ENCODE data around the gene NDUFB11. TPM values are rescaled to one million over a fixed set of nuclear protein-coding genes. Genes with fewer than 3 reads are reported as not detected.

Gene NDUFB11
- total and polyA plus RNA-seq, 2 donors (not counting 3 experiments of a cell fraction or from before 2014, with no cell fraction given): 65.2 to 88.0 TPM

- no peaks in the 10 kb centered on the region for H4K20me1 ChIP-seq (replicated peaks; ENCODE audit: control insufficient read depth, extremely low read depth, insufficient read depth, low read length)
- H3K36me3 ChIP-seq (ENCODE audit: control insufficient read depth in 2 of 2, extremely low read depth in 1 of 2, insufficient read depth in 2 of 2, low read length in 2 of 2): peaks cover 0 to 3% of the 10 kb centered on the region in 2 experiments
- CTCF ChIA-PET: no interaction called here
- H3K9me1 ChIP-seq (replicated peaks; ENCODE audit: control insufficient read depth, extremely low read depth, insufficient read depth, low read length): no peaks in the 10 kb centered on the region
- BruUV-seq (replicated peaks): TSS peak; percentile 35
- DNase-seq (ENCODE audit: low read depth, low spot score) (no peak), FAIRE-seq (peak; percentile 62)
- POLR2A ChIA-PET: no interaction called here
- no peak for TF ChIP-seq POLR2A (IDR thresholded peaks at IDR 0.05; ENCODE audit: low read depth, low read length)
- no peak for TF ChIP-seq MYC (IDR thresholded peaks at IDR 0.05; ENCODE audit: low read depth, low read length)
- no peak for TF ChIP-seq GATA2 (IDR thresholded peaks at IDR 0.05; ENCODE audit: insufficient read depth, insufficient read length, low read depth, low read length)
- no peak for TF ChIP-seq JUN (IDR thresholded peaks at IDR 0.05; ENCODE audit: borderline replicate concordance, insufficient read depth, insufficient read length, low read depth)
- TF ChIP-seq FOS (IDR thresholded peaks at IDR 0.05; ENCODE audit: borderline replicate concordance, insufficient read depth, low read length): no peak
- TF ChIP-seq POLR2AphosphoS5 (IDR thresholded peaks at IDR 0.05; ENCODE audit: insufficient read depth, low read depth, low read length): no peak
- no peak for TF ChIP-seq MAX (IDR thresholded peaks at IDR 0.05; ENCODE audit: insufficient read depth, insufficient read length)
- no peak for TF ChIP-seq EZH2 (IDR thresholded peaks at IDR 0.05; ENCODE audit: borderline replicate concordance, low read depth, low read length, severe bottlenecking)
- TF ChIP-seq CTCF (IDR thresholded peaks at IDR 0.05; ENCODE audit: extremely low read depth in 1 of 2, insufficient read depth in 1 of 2, low read depth in 1 of 2, low read length in 2 of 2): no peak
- peaks cover 71% of the 10 kb centered on the region for H3K79me2 ChIP-seq (ENCODE audit: control insufficient read depth, insufficient read depth, low read length)
- H3K27ac ChIP-seq (ENCODE audit: insufficient read depth, low read depth, low read length): peak overlapping the region; percentile 21
- dilution Hi-C loops (cut with MboI; ENCODE audit: extremely low pct_ligation_motif_present, low sequenced_read_pairs): no loop called here
- H2AFZ ChIP-seq (ENCODE audit: low read depth, low read length): no peak overlapping the region
- intact Hi-C loops (cut with micrococcal nuclease): no loop called here
- peak overlapping the region; percentile 86 for H3K9ac ChIP-seq (replicated peaks; ENCODE audit: extremely low read depth, insufficient read depth, low read length)
- H3K4me2 ChIP-seq (ENCODE audit: insufficient read depth, low read length): peak overlapping the region; percentile 87
- peaks cover 17% of the 10 kb centered on the region for H3K4me1 ChIP-seq (ENCODE audit: control insufficient read depth, extremely low read depth, insufficient read depth, low read length)
- H3K9me3 ChIP-seq (replicated peaks; ENCODE audit: control insufficient read depth, insufficient read depth, low read length): no peaks in the 10 kb centered on the region
- H3K4me3 ChIP-seq (replicated peaks in 1 of 3; ENCODE audit: insufficient read depth in 1 of 3, low read depth in 1 of 3, low read length in 3 of 3): peak overlapping the region; percentile 81 to 92 (median 84)
- H3K27me3 ChIP-seq (ENCODE audit: control insufficient read depth in 2 of 2, insufficient read depth in 2 of 2, low read length in 2 of 2): no peaks in the 10 kb centered on the region
These were observed 1.8 kb upstream of the NDUFB11 start for GRCh38 chrX:47146121-47146935.
